ENCODE measurements around the gene PLEKHO2.

DNA sequence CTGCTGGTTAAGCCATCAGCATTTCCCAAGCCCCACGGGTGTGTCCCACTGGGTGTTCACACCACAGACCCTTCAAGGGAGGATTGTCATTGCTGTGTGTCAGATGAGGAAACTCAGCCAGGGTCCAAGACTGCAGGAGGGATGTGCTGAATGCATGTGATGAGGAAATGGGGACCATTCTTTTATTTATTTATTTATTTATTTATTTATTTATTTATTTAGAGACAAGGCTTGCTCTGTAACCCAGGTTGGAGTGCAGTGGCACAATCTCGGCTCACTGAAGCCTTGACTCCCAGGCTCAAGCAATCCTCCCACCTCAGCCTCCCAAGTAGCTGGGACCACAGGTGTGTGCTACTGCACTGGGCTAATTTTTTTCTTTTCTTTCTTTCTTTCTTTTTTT, 37.1 kb upstream of the PLEKHO2 start:
- TF ChIP-seq, protein P1, sequence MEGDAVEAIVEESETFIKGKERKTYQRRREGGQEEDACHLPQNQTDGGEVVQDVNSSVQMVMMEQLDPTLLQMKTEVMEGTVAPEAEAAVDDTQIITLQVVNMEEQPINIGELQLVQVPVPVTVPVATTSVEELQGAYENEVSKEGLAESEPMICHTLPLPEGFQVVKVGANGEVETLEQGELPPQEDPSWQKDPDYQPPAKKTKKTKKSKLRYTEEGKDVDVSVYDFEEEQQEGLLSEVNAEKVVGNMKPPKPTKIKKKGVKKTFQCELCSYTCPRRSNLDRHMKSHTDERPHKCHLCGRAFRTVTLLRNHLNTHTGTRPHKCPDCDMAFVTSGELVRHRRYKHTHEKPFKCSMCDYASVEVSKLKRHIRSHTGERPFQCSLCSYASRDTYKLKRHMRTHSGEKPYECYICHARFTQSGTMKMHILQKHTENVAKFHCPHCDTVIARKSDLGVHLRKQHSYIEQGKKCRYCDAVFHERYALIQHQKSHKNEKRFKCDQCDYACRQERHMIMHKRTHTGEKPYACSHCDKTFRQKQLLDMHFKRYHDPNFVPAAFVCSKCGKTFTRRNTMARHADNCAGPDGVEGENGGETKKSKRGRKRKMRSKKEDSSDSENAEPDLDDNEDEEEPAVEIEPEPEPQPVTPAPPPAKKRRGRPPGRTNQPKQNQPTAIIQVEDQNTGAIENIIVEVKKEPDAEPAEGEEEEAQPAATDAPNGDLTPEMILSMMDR (IDR thresholded peaks at IDR 0.05; ENCODE audit: extremely low read depth in 1 of 2, insufficient read depth in 1 of 2, low read depth in 1 of 2, low read length in 2 of 2): no peak
- no peak for TF ChIP-seq EZH2 (IDR thresholded peaks at IDR 0.05; ENCODE audit: borderline replicate concordance, low read depth, low read length, severe bottlenecking)
- TF ChIP-seq MAX (IDR thresholded peaks at IDR 0.05; ENCODE audit: insufficient read depth, insufficient read length): no peak
- TF ChIP-seq POLR2AphosphoS5 (IDR thresholded peaks at IDR 0.05; ENCODE audit: insufficient read depth, low read depth, low read length): no peak
